GM18907 (cell line): ENCODE measurements around the gene PC.
"Not testable (repeated sequence)": the region's sequence is repeated elsewhere in the genome, so short reads cannot be mapped to it uniquely, and the experiment has no call there.

Experiments used
- ATAC-seq: cut with Tn5 transposase; IDR thresholded peaks from one replicate; pipeline ENCODE4 v1.9.1; 2021; ENCODE audit warnings: mild to moderate bottlenecking, moderate library complexity; ENCODE audit not compliant: unreplicated experiment

PC gene

GRCh38 chr11:66845143-66845875 lies 112.9 kb downstream of the PC start:
- ATAC-seq: no peak

DNA sequence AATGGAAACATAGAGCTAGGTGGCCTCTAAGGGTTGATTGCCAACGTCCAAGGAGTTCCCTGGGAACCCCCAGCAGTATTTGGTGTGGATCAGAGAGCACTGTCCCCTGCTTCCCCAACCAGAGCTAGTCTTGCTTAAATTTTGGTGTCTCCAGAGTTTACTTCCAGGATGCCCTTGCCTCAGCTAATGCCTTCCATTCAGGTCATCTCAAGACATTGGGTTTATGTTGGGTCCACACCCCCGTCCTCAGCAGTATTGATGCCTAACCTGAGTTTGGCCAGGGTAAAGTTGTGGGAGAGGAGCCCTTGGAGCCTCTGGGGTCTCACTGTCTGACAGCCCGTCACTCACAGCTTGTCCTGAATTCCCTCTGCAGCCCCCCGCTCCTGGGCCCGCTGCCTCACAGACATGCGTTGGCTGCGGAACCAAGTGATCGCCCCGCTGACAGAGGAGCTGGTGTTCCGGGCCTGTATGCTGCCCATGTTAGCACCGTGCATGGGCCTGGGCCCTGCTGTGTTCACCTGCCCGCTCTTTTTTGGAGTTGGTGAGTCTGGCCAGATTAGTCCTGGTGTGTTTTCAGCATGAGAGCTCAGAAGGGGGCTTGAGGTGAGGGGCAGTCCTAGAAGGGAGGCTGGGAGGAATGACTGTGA lies 113.6 kb downstream of the PC start:
- ATAC-seq: no peak

GRCh38 chr11:66843776-66844495 lies 114.2 kb downstream of the PC start:
- no peak for ATAC-seq

DNA sequence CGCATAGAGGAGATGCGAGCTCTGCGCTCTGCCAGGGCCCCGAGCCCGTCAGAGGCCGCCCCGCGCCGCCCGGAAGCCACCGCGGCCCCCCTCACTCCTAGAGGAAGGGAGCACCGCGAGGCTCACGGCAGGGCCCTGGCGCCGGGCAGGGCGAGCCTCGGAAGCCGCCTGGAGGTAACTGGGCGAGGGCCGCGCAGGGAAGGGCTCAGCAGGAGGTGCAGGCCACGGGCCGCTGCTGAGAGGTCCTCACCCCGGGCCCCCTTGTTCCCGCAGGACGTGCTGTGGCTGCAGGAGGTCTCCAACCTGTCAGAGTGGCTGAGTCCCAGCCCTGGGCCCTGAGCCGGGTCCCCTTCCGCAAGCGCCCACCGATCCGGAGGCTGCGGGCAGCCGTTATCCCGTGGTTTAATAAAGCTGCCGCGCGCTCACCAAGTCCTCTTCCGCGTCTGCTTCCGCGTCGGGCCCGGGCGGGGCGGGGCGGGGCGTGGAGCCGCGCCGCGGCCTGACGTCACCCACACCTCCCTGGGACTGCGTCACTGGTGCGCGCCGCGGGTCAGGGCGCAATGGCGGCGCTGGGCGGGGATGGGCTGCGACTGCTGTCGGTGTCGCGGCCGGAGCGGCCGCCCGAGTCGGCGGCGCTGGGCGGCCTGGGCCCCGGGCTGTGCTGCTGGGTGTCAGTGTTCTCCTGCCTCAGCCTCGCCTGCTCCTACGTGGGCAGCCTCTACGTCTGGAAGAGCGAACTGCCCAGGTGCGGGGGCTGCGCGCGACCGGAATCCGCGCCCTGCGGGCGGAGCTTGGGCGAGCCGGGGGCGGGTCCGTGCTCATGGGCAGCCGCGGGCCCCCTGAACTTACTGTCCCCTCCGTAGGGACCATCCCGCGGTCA lies 115.0 kb downstream of the PC start, which contains the start of gene RCE1:
RCE1 (plus strand) TSS at position 546 of the 880 bp plus-strand sequence; CDS start at position 561, 15 bp downstream.
- ATAC-seq: peak; percentile 67

DNA sequence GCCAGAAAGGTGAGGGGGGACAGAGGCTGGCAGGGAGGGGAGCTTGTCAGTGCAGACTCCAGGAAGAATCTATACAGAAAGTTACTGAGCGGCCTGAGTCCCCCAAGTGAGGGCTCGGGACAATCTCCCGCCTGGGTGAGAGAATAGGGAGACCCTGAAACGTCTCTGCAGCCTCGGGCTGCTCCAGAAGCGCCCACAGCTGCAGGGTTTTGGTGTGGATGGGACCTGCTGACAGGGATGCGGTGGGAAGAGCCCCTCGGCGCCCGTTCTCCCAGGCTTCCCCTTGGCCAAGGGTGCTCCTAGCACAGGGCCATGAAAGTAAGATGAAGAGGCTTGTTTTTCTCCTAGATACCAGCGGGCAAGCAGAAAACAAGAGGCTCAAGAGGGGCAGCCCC lies 115.7 kb downstream of the PC start:
- ATAC-seq: peak; percentile 2

- ATAC-seq: no peak
Observed at GRCh38 chr11:66841861-66842260, 116.3 kb downstream of the PC start.

DNA sequence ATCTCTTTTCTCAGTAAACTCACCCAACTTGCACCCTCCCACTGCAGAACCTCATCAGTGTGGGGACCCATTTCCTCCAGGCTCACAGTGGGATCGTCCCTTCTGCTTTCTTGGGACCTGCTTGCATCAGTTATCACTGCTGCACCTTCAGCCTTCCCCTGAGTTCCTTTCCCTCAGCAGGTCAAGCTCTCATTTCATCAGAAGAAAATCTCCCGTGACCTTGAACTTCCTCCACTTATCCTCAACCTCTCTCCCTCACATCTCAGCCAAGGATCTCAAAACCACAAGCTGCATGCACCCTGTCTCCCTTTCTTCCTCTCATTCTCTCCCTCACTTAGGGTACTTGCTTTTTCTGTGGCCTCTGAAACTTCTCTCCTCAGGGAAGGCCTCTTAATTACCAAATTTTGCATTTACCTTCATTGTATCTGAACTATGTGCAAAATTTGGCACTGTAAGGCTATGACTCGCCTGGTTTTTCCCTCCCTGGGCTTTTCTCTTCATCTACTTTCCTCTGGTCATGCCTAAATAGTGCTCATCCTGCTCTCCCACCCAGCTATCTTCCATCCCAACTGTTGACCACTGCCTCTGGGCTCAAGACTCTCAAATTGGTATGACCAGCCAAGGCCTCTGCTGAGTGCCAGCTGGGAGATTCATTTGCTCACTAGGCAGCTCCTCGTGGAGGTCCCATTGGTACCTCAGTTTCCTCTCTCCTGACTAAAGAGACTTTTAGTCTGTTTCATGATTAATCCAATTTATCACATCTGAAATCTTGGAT lies 117.7 kb downstream of the PC start:
- ATAC-seq: no peak

GRCh38 chr11:66835768-66836405 lies 122.3 kb downstream of the PC start:
- no peak for ATAC-seq

- no peak for ATAC-seq
Observed at GRCh38 chr11:66834943-66835342, 123.2 kb downstream of the PC start.

- ATAC-seq: no peak
Observed at GRCh38 chr11:66834539-66834845, 123.7 kb downstream of the PC start.

GRCh38 chr11:66824573-66824972 lies 133.6 kb downstream of the PC start:
- not testable (repeated sequence) for ATAC-seq

DNA sequence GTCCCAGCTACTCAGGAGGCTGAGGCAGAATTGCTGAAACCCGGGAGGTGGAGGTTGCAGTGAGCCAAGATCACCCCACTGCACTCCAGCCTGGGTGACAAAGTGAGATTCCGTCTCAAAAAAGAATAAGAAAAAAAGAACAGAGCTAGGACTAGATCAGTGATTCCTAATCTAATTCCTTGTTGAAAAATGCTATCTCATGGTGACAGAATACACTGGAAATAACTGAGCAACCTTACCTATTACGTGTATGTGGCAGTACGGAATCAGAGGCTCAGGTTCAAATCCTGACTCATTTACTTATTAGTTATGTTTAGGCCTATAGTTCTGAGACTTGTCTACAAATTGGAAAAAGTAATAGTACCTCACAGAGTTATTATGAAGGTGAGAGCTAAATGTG lies 134.5 kb downstream of the PC start:
- ATAC-seq: no peak

DNA sequence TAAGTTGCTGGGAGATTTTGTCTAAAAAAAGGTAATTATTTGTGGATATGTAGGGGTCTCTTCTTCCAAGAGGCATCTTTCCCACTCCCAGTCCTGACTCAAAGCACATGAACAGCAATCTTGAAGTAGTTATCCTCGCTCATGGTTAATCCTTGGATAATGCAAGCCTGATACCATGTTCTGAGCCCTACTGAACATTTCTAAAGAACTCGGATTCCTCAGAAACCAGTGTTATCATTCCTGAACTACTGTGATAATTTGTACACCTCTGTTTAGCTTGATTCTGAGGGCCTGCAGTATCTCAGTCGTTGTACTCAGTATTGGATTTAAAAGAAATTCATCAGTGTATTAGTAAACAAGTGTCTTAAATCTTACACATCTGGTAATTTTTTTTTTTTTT lies 137.3 kb downstream of the PC start:
- no peak for ATAC-seq

DNA sequence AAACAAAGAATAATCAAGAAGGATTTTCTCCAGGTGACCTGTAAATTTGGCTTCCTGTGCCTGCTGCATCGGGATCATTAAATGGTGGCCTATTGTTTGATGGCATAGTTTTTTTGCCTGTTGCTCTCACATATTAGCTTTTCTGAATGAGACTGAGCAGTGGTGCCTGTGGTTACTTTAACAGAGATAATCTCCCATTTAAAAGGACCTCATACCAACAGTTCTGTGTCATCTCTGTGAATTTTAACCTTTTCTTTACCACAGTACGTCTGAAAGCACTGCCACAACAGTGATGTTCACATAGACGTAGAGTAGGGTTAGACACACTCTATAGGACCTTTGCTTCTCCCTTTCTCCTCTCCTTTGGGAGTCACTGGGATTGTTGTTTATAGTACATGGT lies 137.8 kb downstream of the PC start:
- no peak for ATAC-seq

- no peak for ATAC-seq
Observed at GRCh38 chr11:66818231-66818955, 139.8 kb downstream of the PC start.

DNA sequence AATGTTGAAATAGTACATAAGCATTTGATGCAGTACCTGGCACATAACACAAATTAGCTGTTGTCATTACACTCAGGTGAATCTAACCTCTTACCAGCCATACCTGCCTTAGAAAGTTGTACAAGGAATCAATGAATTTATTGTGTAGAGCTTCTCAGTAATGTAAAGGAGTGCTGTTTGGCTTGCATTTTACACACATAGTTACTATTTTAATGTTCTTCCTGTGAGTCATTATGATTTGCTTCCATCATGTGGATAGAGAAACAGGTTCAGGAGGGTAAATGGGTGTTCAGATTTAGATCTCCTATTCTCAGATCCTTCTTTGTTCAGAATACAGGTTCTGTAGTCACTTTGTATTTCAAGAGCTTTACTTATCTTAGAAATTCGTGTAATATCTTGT lies 142.5 kb downstream of the PC start:
- no peak for ATAC-seq

- ATAC-seq: no peak
Observed at GRCh38 chr11:66814678-66815077, 143.5 kb downstream of the PC start.

GRCh38 chr11:66810576-66811185 lies 147.5 kb downstream of the PC start:
- ATAC-seq: no peak

DNA sequence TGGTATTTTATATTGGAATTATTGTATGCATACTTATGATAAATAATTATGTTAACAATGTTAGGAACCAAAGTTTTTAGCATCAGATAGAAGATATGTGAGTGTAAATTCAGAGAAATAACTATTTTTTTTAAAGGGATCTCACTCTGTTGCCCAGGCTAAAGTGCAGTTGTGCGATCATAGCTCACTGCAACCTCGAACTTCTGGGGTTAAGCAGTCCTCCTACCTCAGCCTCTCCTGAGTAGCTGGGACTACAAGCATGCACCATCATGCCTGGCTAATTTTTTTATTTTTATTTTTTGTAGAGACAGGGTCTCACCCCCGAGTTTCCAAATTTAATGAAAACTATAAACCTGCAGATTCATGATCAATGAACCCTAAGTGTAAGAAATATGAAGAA lies 148.6 kb downstream of the PC start:
- ATAC-seq: no peak
